ENCODE data around the gene PLCB4.

- TF ChIP-seq POLR2A (IDR thresholded peaks at IDR 0.05; ENCODE audit: low read depth, low read length) (no peak), POLR2AphosphoS5 (IDR thresholded peaks at IDR 0.05; ENCODE audit: low read depth, low read length) (no peak)
These were observed 157.0 kb downstream of the PLCB4 start for GRCh38 chr20:9225879-9226278.
